C4-2B (cell line): ENCODE data around the gene MEAK7.
A peak's percentile ranks its signal among the peaks of the same experiment; 100 is the strongest.
"Not testable (repeated sequence)": the region's sequence is repeated elsewhere in the genome, so short reads cannot be mapped to it uniquely, and the experiment has no call there.

Source experiments
- H3K27ac ChIP-seq: fragments of 450-650 bp; 2 replicates; pipeline ENCODE4 v1.5.1; 2017
- ZFX ChIP-seq: fragments of 450-650 bp; IDR thresholded peaks from 2 replicates; pipeline ENCODE4 v1.6.1; 2017
- TF ChIP-seq, protein P1 (sequence below): fragments of 450-650 bp; conservative IDR thresholded peaks from 2 replicates; pipeline ENCODE4 v1.5.1; 2017; ENCODE audit warnings: mild to moderate bottlenecking

The MEAK7 gene

DNA sequence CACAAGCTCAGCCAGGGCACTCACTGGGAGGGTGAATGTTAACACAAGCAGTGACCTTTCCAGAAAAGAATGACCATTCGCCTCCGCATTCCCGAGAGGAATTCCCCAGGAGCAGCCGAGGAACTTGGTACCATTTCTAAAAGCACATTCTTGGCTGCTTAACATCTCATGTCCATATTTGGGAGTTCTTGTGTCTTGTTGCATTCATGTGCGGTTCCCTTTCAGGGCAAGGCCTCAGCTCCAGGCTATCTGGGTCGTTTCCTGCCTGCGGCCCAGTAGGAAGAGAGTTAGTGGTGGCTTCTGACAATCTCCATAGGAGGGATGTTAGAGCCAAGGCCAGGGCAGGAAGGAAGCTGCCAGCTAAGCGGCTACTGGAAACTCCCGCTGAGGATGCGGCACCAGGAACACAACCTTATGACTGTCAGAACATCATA lies 27.8 kb upstream of the MEAK7 start:
- no peak overlapping the region for H3K27ac ChIP-seq
- no peak for TF ChIP-seq ZFX
- TF ChIP-seq, protein P1, sequence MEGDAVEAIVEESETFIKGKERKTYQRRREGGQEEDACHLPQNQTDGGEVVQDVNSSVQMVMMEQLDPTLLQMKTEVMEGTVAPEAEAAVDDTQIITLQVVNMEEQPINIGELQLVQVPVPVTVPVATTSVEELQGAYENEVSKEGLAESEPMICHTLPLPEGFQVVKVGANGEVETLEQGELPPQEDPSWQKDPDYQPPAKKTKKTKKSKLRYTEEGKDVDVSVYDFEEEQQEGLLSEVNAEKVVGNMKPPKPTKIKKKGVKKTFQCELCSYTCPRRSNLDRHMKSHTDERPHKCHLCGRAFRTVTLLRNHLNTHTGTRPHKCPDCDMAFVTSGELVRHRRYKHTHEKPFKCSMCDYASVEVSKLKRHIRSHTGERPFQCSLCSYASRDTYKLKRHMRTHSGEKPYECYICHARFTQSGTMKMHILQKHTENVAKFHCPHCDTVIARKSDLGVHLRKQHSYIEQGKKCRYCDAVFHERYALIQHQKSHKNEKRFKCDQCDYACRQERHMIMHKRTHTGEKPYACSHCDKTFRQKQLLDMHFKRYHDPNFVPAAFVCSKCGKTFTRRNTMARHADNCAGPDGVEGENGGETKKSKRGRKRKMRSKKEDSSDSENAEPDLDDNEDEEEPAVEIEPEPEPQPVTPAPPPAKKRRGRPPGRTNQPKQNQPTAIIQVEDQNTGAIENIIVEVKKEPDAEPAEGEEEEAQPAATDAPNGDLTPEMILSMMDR, result no peak

DNA sequence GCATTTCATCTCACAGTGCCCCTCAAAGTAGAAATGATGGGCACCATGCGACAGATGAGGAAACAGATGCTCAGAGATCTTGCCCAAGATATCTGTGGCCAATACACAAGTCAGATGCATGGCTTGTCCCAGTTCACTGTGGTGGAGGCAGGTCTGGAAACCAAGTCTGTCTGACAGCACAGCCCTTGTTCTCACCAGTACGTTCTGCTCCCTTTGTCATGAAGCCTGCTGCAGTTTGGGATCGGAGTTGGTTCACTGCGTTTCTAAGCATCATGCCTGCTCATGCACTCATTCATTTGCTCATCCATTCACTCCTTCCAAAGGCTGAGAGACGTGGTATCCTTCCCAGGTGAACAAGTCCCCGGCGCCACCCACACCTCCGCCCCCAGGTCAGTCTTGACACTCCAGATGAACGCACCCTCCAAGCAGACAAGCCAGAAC lies 27.2 kb upstream of the MEAK7 start:
- no peak overlapping the region for H3K27ac ChIP-seq
- TF ChIP-seq ZFX, result no peak
- TF ChIP-seq, protein P1, result no peak

DNA sequence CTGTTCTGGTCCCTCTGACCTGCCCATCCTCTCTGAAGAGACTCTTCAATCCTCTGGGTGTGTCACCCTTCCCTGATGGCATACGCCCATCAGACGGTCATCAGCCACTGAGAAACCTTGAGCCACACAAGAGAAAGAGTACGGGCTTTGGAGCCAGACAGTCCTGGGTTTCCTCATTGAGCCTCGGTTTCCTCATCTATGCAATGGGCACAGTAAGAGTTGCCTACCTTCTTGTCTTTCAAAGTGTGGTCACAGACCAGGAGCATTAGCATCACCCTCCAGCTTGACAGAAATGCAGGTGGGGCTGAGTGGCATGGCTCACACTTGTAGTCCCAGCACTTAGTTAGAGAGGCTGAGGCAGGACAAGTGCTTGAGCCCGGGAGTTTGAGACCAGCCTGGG lies 26.1 kb upstream of the MEAK7 start:
- no peak overlapping the region for H3K27ac ChIP-seq
- TF ChIP-seq ZFX, result no peak
- TF ChIP-seq, protein P1, result no peak

DNA sequence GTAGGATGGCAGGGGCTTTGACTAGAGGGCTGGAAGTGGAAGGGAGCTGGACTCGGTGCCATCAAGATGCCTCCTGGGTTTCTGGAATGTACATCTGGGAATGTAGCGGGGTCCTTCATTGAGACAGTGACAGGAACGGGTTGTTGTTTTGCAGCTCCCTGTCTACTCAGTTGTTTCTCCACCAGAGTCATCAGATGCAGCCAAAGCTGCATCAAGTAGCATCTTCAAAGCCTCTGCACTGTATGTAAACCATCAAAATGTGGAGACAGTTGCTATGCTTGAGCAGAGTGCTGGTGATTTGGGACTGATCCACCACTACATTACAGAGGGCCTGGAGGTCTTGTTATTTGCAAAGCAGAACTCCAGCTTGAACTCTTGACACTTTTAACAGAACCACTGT lies 25.1 kb upstream of the MEAK7 start:
- no peak overlapping the region for H3K27ac ChIP-seq
- TF ChIP-seq ZFX, result no peak
- TF ChIP-seq, protein P1, result no peak

DNA sequence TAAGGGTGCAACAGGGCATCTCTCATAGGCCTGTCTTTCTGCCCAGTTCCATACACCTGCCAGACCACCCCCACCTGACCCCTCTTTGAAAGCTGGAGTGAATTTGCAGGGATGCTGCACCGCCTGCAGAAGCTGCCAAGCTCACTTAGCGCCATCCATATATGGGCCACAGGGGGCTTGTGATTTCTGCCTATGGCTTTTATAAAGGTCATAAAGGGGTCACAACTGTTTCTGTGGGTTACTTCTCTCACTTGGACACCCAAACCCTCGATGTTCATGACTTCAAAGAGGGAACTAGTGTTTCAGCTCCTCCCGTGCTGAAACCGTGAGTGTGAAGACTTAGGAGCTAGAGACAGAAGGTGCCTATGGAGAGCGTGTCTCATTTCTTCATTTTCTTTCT lies 23.9 kb upstream of the MEAK7 start:
- TF ChIP-seq, protein P1, result no peak
- no peak for TF ChIP-seq ZFX
- peak overlapping the region; percentile 60 for H3K27ac ChIP-seq

DNA sequence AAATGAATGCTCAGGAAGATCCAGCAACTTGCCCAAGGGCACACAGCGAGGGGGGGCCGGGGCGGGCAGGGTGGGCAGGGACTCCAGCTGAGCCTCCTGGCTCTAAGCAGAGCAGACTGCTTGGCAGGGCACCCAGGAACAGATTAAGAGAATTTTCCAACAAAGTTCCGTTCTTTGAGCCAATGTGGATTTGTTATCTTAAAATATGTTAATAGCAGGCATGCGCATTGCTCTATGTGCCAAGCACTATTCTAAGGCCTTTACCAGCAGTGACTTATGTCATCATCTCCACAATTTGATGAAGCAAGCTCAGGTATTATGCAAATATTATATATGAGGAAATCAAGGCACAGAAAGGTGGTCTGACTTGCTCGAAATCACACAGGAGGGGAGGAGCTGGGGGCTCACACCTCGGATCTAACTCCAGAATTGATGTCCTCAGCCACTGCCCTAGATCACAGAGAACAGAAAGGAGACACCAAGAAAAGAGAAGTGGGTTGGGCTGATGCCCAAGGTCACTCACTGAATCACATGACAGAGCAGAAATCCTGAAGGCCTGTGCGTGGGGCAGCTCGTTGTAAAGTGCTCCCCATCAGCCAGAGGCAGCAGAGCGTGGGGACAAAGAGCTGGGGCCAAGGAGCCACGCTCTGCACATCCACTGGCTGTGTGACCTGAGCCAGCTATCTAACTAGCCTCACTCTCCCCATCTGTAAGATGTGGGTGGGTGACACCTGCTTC lies 23.2 kb upstream of the MEAK7 start:
- no peak for TF ChIP-seq ZFX
- TF ChIP-seq, protein P1, result no peak
- peak overlapping the region; percentile 60 for H3K27ac ChIP-seq

DNA sequence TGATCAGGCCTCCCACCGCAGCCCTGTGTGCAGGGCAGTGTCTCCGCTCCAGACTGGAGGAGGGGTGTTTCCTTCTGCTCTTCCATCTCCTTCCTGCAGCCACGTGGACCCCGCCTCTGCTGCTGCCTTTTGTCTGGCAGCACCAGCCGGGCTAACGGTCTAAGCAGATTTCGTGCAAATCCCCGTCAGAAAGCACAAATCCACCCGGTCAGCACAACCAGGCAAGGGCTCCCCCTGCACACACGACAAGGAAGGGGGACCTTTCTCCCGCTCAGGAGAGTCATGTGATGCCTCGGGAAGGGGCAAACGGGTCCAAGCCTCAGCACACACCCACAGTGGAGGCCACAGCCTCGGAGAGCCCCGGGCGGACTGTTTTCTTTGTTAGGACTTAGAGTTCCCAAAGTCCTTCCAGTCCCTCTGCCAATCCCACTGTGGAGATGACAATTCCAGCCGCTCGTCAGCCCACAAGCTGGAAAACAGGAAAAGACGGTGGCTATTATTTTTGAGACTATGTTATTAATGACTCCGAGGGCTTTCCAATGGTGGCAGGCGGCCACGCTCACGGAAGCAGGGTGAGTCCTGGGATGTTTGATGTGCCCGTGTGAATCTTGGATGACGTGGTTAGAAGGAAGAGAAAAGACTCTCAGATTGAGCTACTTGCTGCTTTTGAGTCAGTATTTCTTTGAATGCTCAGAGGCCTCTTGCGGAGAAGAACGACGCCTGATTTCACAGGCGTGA lies 22.5 kb upstream of the MEAK7 start:
- TF ChIP-seq, protein P1, result no peak
- TF ChIP-seq ZFX, result no peak
- peak overlapping the region; percentile 60 for H3K27ac ChIP-seq

DNA sequence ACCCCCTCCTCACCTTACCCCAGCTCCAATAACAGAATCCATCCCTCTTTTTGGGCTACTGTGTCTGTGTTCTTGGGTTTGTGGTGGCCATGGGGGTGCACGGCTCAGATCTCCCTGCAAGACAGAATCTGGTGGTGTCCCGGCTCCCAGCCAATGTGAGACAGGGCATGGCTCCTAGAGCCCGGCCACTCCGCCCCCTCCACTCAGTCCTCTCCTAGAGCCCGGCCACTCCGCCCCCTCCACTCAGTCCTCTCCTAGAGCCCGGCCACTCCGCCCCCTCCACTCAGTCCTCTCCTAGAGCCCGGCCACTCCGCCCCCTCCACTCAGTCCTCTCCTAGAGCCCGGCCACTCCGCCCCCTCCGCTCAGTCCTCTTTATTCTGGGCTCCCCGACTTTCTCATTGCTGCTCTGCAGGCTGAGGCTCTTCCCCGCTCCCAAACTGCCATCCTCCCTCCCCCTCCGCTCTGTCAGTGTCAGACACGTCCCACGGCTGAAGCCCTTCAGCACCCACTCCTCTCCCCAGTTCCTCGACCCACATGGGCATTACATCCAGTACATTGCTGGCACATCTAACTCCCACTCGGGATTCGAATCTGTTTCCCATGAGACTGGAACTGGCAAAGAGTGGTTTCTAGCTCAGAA lies 20.6 kb upstream of the MEAK7 start:
- not testable (repeated sequence) for H3K27ac ChIP-seq
